SU-DHL-6 (cell line): ENCODE measurements around the gene DPP6.

Source experiments
- H2AFZ ChIP-seq: fragments of 200-600 bp; sonication (generic); 2 replicates; pipeline ENCODE4 v1.6.1; 2014; ENCODE audit warnings: low read depth, mild to moderate bottlenecking, moderate library complexity, mixed read lengths, antibody characterized with exemption, low read length; ENCODE audit not compliant: severe bottlenecking
- H3F3A ChIP-seq: fragments of 200-600 bp; shearing (Covaris generic); 2 replicates; pipeline ENCODE4 v1.6.0; 2016; ENCODE audit warnings: antibody characterized with exemption, mild to moderate bottlenecking; ENCODE audit not compliant: insufficient read depth
- H3K27ac ChIP-seq: fragments of 200-600 bp; sonication (generic); 2 replicates; pipeline ENCODE4 v1.5.1; 2016; ENCODE audit warnings: low read depth, mild to moderate bottlenecking, low read length, moderate library complexity, mixed read lengths
- H3K27me3 ChIP-seq: fragments of 200-600 bp; sonication (generic), shearing (Covaris generic); 2 replicates; pipeline ENCODE4 v1.6.0; 2014; ENCODE audit warnings: mild to moderate bottlenecking, low read length
- H3K36me3 ChIP-seq: fragments of 200-600 bp; sonication (generic); 2 replicates; pipeline ENCODE4 v1.6.1; 2014; ENCODE audit warnings: mild to moderate bottlenecking, low read length, mixed read lengths
- H3K4me2 ChIP-seq: fragments of 300-600, 200-600 bp; shearing (Covaris generic), sonication (generic); 2 replicates; pipeline ENCODE4 v1.6.0; 2014; ENCODE audit warnings: low read length, low read depth, mild to moderate bottlenecking; ENCODE audit not compliant: poor library complexity, severe bottlenecking
- H3K4me3 ChIP-seq: fragments of 200-600 bp; sonication (generic); 2 replicates; pipeline ENCODE4 v1.5.1; 2014; ENCODE audit warnings: antibody characterized with exemption, low read length, mild to moderate bottlenecking, mixed read lengths; ENCODE audit not compliant: insufficient read depth, poor library complexity, severe bottlenecking
- H3K79me2 ChIP-seq: fragments of 200-600 bp; sonication (generic); 2 replicates; pipeline ENCODE4 v1.6.1; 2014; ENCODE audit warnings: mild to moderate bottlenecking, low read length, moderate library complexity; ENCODE audit not compliant: insufficient read depth
- H3K9ac ChIP-seq: fragments of 200-600 bp; sonication (generic); 2 replicates; pipeline ENCODE4 v1.7.0; 2014; ENCODE audit warnings: mild to moderate bottlenecking, low read length
- H3K9me2 ChIP-seq: fragments of 200-600 bp; sonication (generic); replicated peaks from 2 replicates; pipeline ENCODE4 v1.6.1; 2014; ENCODE audit warnings: low read length; ENCODE audit not compliant: insufficient read depth
- H3K9me3 ChIP-seq: fragments of 200-600 bp; sonication (generic); 2 replicates; pipeline ENCODE4 v1.6.1; 2014; ENCODE audit warnings: low read length, mixed read lengths; ENCODE audit not compliant: insufficient read depth
- H4K20me1 ChIP-seq: fragments of 200-600 bp; sonication (generic); 2 replicates; pipeline ENCODE4 v1.6.1; 2014; ENCODE audit warnings: low read depth, mild to moderate bottlenecking, antibody characterized with exemption, low read length, moderate library complexity, mixed read lengths
- EZH2phosphoT487 ChIP-seq: fragments of 200-600 bp; sonication (generic), shearing (Covaris generic); conservative IDR thresholded peaks from 2 replicates; pipeline ENCODE4 v1.6.1; 2018; ENCODE audit warnings: mild to moderate bottlenecking, antibody characterized with exemption, low read length, moderate library complexity, mixed read lengths
- TF ChIP-seq, protein P1 (sequence below): fragments of 200-600 bp; sonication (generic); IDR thresholded peaks from one replicate; pipeline ENCODE4 v1.5.1; 2017; ENCODE audit warnings: antibody characterized with exemption, mild to moderate bottlenecking, low read length, moderate library complexity; ENCODE audit not compliant: insufficient read depth, poor library complexity, severe bottlenecking

The DPP6 gene

DNA sequence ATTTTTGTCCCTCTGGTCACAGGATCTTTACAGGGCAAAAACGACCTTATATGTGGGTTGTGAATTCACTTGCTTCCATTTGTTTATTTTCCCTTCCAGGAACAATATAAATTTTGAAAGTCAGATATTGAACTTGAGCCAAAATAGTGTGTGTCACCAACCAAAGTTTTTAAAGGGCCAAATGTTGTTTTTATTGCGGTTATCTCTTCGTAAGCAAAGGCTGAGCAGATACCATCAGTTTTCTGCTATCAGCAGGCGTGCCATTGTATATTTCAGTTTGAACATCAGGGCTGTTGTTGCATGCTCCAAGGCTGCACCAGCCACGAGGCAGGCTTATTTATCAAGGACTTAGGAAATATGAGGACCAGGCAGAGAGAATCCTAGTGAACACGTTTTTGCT lies 790.4 kb downstream of the DPP6 start:
- no peak overlapping the region for H3K27ac ChIP-seq

DNA sequence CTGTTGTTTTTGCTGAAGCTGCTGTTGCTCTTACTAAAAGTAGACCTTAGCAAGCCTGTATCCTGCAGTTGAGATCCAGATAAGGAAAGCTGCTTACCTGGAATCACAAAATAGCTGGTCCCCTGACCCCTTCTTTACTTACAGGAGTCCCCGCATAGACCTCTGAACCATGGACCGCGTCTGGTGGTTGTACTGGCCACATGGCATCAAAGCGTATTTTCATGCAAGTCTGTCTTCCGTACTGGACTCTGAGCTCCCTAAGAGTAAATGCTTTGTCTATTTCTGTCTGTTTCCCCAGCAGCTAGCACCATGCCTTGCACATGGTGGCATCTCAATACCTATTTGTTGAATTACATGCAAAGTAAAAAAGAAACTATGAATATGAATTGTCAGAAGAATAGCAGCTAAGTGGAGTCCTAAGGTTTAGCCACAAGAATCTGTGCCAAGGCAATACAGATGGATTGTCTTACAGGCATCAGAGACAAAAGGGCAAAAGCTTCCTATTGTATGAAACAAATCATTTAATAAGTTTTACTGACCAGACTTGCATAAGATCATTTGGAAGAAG lies 791.6 kb downstream of the DPP6 start:
- no peaks in the 10 kb centered on the region for H4K20me1 ChIP-seq
- no peaks in the 10 kb centered on the region for H3K27me3 ChIP-seq
- H3K4me2 ChIP-seq: no peak overlapping the region
- TF ChIP-seq, protein P1, sequence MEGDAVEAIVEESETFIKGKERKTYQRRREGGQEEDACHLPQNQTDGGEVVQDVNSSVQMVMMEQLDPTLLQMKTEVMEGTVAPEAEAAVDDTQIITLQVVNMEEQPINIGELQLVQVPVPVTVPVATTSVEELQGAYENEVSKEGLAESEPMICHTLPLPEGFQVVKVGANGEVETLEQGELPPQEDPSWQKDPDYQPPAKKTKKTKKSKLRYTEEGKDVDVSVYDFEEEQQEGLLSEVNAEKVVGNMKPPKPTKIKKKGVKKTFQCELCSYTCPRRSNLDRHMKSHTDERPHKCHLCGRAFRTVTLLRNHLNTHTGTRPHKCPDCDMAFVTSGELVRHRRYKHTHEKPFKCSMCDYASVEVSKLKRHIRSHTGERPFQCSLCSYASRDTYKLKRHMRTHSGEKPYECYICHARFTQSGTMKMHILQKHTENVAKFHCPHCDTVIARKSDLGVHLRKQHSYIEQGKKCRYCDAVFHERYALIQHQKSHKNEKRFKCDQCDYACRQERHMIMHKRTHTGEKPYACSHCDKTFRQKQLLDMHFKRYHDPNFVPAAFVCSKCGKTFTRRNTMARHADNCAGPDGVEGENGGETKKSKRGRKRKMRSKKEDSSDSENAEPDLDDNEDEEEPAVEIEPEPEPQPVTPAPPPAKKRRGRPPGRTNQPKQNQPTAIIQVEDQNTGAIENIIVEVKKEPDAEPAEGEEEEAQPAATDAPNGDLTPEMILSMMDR: no peak
- TF ChIP-seq EZH2phosphoT487: no peak
- H3K9me3 ChIP-seq: no peaks in the 10 kb centered on the region
- H3K79me2 ChIP-seq: no peaks in the 10 kb centered on the region
- H3K27ac ChIP-seq: no peak overlapping the region
- H2AFZ ChIP-seq: no peak overlapping the region
- H3K9me2 ChIP-seq: no peaks in the 10 kb centered on the region
- H3K36me3 ChIP-seq: no peaks in the 10 kb centered on the region
- no peak overlapping the region for H3K9ac ChIP-seq
- no peaks in the 10 kb centered on the region for H3F3A ChIP-seq
- no peak overlapping the region for H3K4me3 ChIP-seq

More for the DNA sequence above, 790.4 kb downstream of the DPP6 start:
- no peak for TF ChIP-seq EZH2phosphoT487
- TF ChIP-seq, protein P1: no peak
- H2AFZ ChIP-seq: no peak overlapping the region
- H4K20me1 ChIP-seq: no peaks in the 10 kb centered on the region
- no peaks in the 10 kb centered on the region for H3K9me3 ChIP-seq
- no peaks in the 10 kb centered on the region for H3K79me2 ChIP-seq
- no peaks in the 10 kb centered on the region for H3K36me3 ChIP-seq
- no peaks in the 10 kb centered on the region for H3K27me3 ChIP-seq
- H3F3A ChIP-seq: no peaks in the 10 kb centered on the region
- H3K4me3 ChIP-seq: no peak overlapping the region
- no peak overlapping the region for H3K9ac ChIP-seq
- H3K4me2 ChIP-seq: no peak overlapping the region
- H3K9me2 ChIP-seq: no peaks in the 10 kb centered on the region

DNA sequence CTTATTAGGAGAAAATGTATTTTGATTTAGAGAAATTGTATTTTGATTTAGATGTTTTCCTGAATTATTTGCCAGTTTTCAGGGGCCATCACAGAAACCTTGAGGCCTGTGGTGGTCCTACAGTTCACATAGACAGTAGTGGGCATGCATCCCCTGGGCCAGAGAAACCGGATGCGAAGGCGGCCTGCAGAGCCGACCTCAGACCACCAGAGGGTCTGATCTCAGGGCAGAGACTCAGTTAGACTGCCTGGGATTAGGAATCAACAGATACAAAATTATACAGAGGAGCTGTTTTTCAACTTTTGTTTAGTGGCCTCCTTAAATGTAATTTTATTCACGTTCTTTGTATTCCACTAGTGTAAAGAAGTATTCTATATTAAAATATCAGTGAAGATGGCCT lies 792.3 kb downstream of the DPP6 start:
- Histone ChIP-seq H4K20me1 (no peaks in the 10 kb centered on the region), H3K36me3 (no peaks in the 10 kb centered on the region), H3K9me2 (no peaks in the 10 kb centered on the region), H3K79me2 (no peaks in the 10 kb centered on the region), H3K4me3 (no peak overlapping the region), H3K27ac (no peak overlapping the region), H3F3A (no peaks in the 10 kb centered on the region), H3K27me3 (no peaks in the 10 kb centered on the region), H3K9me3 (no peaks in the 10 kb centered on the region), H3K4me2 (no peak overlapping the region), H2AFZ (no peak overlapping the region), H3K9ac (no peak overlapping the region)
- TF ChIP-seq, protein P1: no peak
- TF ChIP-seq EZH2phosphoT487: no peak
